Stimulated activated CD8-positive, alpha-beta memory T cell treated with anti-CD3 and anti-CD28 coated beads, Interleukin-15, amount 100 ng/mL, for 4 hours (primary cell): ENCODE data around the gene SKP1.
"Not testable (repeated sequence)": the region's sequence is repeated elsewhere in the genome, so short reads cannot be mapped to it uniquely, and the experiment has no call there.

Experiments used
- DNase-seq, 2 donors: peaks; one replicate each; pipeline ENCODE4 v3.0.0-alpha.2; 2020; ENCODE audit warnings: low read depth in 2 of 2

The SKP1 gene

GRCh38 chr5:134176511-134177368 lies at the start of gene SKP1:
SKP1 (minus strand) TSS chr5:134176950; CDS start chr5:134174022, 2,928 bp downstream.
- peak; percentile 60 to 73 for DNase-seq

DNA sequence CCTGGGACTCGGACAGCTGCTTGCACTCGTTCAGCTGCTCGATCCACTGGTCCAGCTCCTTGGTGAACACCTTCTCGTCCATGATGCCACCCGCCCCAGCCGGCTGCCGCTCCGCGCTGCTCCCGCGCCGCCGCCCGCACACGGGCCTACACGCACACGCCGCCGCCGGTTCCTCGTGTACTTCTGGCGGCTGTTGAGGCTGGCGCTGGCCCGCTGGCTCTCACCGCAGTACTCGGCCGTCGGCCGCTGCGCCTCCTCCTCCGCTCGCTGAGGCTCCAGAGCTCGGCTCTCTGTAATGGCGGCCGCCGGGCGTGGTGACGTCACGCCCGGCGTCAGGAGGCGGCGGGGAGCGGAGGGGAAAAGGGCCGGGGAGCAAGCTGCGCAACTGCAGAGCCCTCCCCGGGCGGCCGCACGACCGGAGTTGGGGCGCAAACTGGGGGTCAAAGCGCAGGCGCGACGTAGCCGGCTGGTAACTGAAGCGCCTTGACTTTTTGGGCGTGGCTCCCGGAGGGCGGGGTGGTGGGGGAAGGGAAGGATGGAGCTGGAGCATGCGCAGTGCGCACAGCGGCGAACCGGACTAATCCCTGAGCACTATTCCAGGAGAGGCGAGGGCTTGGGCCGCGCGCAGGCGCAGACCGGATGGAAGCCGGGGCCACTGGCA lies 49.2 kb upstream of the SKP1 start, which contains the start of gene PPP2CA:
Gene PPP2CA, minus strand, starts transcription at position 294 of the 661 bp plus-strand sequence. Its CDS starts 212 bp downstream, at position 82.
- DNase-seq = peak; percentile 98 to 99

DNA sequence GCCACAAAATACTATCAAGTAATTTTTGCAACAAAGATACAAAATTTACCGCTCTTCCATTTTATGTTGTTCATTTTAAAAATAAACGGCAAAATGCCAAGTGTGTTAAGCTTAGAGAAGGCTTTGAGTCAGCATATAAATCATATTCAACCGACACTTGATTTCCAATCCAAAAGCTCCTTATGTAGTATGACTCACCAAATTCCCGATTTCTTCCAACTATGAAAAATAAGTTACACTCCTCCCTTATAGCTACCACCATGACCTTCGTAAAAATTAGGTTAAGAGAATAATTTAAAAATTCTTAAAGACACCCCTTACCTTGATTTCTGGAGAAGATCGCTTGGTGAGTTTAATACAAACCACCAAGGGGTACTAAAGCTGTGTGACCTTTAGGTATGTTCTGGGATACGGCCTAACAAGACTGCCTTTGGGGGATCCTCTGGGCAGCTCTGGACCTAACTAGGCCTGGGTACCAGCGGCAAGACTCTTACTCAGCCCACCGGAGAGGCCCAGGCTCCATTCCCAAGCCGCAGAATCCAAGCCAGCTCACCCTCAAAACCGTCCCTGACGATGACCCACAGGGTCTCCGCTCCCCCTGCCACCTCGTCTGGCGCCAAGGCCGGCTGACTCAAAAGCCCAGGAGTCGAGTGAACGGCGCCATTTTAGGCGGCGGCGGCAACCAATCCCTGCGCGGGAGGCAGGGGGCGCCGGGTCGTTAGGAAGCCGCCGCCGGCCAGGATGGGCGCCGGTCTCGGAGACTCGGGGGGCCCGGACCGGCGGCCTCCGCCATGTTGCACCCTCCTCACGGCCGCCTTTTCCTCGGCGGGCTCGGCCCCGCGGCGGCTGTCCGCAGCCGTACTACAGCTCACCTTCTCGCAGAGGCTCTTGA lies 48.4 kb upstream of the SKP1 start:
- DNase-seq = peak; percentile 25 to 35

DNA sequence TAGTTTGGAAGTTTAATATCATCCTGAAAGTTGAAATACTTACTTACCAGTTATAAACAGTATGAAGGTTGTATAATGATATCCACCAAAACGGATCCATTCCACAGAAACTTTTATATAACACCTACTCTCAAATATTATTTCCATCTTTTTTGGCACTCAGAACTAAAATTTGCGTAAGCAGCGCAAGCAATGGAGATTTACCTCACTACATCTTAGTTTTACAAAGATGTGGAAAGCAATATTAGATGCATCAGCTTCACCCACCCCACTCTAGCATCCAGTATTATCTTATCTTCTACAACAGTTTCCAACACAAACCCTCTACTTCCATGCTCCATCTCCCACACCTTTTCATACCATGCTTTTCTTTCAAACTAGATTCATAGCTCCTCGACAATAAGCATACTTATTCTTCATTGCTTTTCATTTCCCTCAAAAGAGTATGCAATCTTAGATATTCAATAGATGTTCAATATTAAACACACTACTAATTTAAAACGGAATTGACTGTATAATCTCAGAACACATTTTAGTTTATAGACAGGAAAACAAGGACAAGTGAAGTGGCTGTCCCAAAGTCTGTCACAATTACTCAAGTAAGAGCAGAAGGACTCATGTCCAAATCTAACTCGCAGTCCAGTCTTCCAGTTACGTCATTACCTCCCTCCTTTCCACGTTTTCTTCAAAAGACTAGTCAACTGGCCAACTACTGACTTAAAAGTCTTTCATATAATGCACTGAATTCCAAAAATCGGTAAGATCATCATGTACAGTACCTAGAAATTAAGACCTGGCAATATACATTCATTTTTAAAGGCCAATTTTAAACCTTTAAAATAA lies 46.9 kb upstream of the SKP1 start:
- no peak for DNase-seq

DNA sequence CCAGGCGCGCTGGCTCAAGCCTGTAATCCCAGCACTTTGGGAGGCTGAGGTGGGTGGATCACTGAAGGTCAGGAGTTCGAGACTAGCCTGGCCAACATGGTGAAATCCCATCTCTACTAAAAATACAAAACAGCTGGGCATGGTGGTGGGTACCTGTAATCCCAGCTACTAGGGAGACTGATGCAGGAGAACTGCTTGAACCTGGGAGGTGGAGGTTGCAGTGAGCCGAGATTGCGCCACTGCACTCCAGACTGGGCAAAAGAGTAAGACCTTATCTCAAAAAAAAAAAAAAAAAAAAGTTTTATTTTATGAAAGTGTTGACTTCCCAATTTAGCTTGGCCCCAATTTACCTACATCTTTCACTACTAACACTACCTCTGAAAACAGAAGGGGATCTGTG lies 44.9 kb upstream of the SKP1 start:
- not testable (repeated sequence) for DNase-seq

DNA sequence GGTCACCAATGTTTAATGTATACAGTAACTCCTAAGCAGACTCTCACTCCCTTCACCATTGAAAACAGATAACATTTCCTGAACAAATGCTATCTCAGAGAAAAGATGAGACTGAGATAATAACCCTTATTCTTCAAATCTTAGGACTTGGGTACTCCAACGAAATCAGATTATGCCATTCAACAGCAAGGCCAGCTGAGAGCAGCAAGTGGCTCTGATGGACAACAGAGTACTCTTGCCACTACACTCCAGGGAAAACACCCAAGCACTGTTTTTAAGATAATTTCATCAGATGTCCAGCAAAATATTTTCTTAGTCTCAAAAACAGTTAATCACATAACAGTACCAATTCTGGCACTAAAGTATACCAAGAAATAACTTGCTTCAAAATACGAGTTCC lies 39.0 kb upstream of the SKP1 start:
- no peak for DNase-seq

- not testable (repeated sequence) for DNase-seq
Observed at GRCh38 chr5:134211263-134212031, 34.7 kb upstream of the SKP1 start.

- DNase-seq = no peak
Observed at GRCh38 chr5:134209477-134210245, 32.9 kb upstream of the SKP1 start.

- DNase-seq = no peak
Observed at GRCh38 chr5:134207696-134208095, 30.9 kb upstream of the SKP1 start.

GRCh38 chr5:134206627-134207160 lies 29.9 kb upstream of the SKP1 start:
- DNase-seq = no peak

- DNase-seq = no peak
Observed at GRCh38 chr5:134204575-134204974, 27.8 kb upstream of the SKP1 start.

DNA sequence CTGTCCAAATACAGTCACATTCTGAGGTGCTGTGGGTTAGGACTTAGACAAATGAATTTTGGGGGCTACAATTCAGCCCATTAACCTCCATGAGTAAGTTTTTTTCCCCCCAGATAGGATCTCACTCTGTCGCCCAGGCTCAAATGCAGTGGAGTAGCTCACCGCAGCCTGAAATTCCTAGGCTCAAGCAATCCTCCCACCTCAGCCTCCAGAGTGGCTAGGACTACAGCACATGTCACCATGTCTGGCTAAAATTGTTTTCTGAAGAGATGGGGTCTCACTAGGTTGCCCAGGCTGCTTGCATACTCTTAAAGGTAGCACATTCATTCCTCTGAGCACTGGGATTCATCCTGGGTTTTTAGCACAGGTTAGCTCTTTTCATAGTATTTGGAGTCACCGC lies 26.9 kb upstream of the SKP1 start:
- no peak for DNase-seq

DNA sequence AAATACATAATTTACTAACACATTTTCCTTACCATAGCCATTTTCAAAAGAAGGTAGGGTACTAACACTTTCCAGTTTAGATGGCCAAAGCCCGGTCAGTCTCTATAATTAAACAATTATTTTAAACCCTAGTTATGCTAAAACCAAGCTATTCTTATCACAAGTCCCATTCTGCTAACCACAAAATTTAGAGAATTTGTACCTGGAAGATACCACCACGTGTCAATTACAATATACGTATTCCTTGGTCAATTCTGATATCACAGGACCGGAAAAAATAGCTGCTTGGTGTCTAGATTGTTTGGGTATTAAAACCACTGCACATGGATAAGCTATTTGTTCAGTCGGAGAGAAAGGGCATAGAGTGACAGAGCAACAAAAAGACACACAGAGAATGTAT lies 18.9 kb upstream of the SKP1 start:
- no peak for DNase-seq

DNA sequence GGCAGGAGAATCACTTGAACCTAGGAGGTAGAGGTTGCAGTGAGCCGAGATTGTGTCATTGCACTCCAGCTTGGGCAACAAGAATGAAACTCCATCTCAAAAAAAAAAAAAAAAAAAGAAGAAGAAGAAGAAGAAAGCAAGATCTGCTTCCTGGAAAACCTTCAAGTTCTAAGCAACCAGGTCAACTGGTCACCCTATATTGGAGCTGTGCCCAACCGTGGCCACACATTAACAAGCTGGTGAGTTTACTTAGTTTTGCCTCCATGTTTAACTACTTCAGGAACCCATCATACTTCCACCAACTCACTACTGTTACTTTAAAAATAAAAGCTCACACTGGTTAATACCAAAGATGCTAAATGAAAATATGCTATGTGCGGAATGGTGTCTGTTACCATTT lies 12.3 kb upstream of the SKP1 start:
- DNase-seq = no peak

GRCh38 chr5:134188092-134188491 lies 11.3 kb upstream of the SKP1 start:
- no peak for DNase-seq

DNA sequence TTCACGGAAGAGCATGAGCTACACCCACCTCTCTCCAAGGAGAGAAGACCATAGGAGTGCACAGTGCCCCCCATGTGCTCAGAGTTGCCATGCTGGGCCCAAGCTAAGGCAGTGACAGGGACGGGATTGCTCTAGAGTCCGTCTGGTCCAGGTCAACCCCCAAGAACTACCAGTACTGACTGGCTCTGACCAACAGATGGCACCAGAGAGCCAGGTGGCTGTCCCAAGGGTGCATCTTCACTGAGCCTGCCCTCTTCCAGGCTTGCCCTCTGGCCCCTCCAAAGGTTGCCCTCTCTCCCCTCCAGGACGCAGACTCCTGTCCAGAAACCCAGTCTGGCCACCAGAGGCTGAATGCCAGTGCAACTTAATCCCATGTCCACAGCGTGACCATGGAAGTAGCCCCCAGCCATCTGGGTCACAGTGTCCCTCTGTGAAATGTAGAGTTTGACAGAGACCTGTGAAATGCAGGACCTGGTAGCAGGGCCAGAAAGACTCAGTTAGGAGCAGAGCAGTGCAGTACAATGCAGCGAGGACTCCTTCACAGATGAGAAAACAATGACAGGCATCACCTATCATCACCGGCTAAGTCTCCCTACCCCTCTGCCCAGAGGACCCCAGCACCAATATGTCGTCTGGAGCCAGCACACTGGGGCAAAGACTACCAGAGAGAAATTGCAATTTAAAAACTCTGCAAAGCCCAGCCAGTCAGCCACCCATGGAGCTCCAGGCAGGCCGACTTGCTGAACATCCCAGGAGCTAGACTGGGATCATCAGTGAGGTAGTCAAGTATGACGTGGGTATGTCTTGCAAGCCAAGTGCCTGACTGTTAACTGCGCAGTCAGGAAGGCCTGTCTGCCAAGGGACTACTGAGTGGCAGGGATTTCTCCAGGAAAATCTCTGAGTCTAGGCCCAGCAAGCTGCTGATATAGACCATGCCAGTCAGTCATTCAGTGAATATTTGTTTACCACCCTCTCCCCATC lies 7.7 kb upstream of the SKP1 start:
- DNase-seq = peak; percentile 16 to 51

- no peak for DNase-seq
Observed at GRCh38 chr5:134183481-134183880, 6.7 kb upstream of the SKP1 start.

DNA sequence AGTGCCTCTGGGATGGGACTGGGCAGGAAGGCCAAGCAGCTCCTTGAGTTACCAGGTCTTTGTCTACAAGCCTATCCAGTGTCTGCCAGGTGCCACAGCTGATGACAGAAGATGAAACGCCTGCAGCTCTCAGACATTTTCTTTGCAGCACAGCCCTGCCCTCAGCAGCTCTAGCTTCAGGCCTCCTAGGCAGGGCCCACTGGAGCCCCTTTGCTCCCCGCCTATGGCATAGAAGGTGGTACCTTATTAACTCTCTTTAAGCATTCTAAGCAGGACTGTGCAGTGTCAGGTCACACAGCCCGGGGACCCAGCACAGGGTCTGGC lies 1.3 kb upstream of the SKP1 start:
- DNase-seq = no peak
